Smooth muscle cell (in vitro differentiated cells): ENCODE measurements around the gene TWF2. TPM values are rescaled to one million over a fixed set of nuclear protein-coding genes. Genes with fewer than 3 reads are reported as not detected.

Source experiments
- DNase-seq: peaks from one replicate; lab custom pipeline; 2025; ENCODE audit not compliant: unreplicated experiment; lab: John Stamatoyannopoulos, UW
- H2AFZ ChIP-seq: fragments of 200-600 bp; sonication (generic); 2 replicates; pipeline ENCODE4 v1.6.0; 2016; ENCODE audit warnings: antibody characterized with exemption, low read depth, mild to moderate bottlenecking
- H3F3A ChIP-seq: fragments of 200-600 bp; sonication (generic); 2 replicates; pipeline ENCODE4 v1.6.0; 2017; ENCODE audit warnings: antibody characterized with exemption, low read depth
- H3K27ac ChIP-seq: fragments of 200-600 bp; sonication (generic); 2 replicates; pipeline ENCODE4 v1.5.1; 2016; ENCODE audit warnings: low read depth, mild to moderate bottlenecking
- H3K27me3 ChIP-seq: fragments of 200-600 bp; sonication (generic); 2 replicates; pipeline ENCODE4 v1.6.1; 2016; ENCODE audit warnings: low read depth, mild to moderate bottlenecking
- H3K36me3 ChIP-seq: fragments of 200-600 bp; sonication (generic); 2 replicates; pipeline ENCODE4 v1.5.1; 2016; ENCODE audit warnings: low read depth
- H3K4me1 ChIP-seq: fragments of 200-600 bp; sonication (generic); 2 replicates; pipeline ENCODE4 v1.5.1; 2016; ENCODE audit warnings: low read depth
- H3K4me2 ChIP-seq: fragments of 200-600 bp; sonication (generic); 2 replicates; pipeline ENCODE4 v1.6.0; 2016; ENCODE audit warnings: mild to moderate bottlenecking
- H3K4me3 ChIP-seq: fragments of 200-600 bp; sonication (generic); 2 replicates; pipeline ENCODE4 v1.5.1; 2016; ENCODE audit warnings: mild to moderate bottlenecking
- H3K79me2 ChIP-seq: fragments of 200-600 bp; sonication (generic); 2 replicates; pipeline ENCODE4 v1.6.0; 2016; ENCODE audit warnings: low read depth, mild to moderate bottlenecking
- H3K9ac ChIP-seq: fragments of 200-600 bp; sonication (generic); 2 replicates; pipeline ENCODE4 v1.6.0; 2016; ENCODE audit warnings: low read depth
- H3K9me3 ChIP-seq: fragments of 200-600 bp; sonication (generic); replicated peaks from 2 replicates; pipeline ENCODE4 v1.5.1; 2016; ENCODE audit warnings: low read depth
- H4K20me1 ChIP-seq: fragments of 200-600 bp; sonication (generic); 2 replicates; pipeline ENCODE4 v1.6.0; 2016; ENCODE audit warnings: low read depth
- CTCF ChIP-seq: fragments of 200-600 bp; sonication (generic); IDR thresholded peaks from 2 replicates; pipeline ENCODE4 v1.5.1; 2017; ENCODE audit warnings: borderline replicate concordance, mild to moderate bottlenecking, antibody characterized with exemption; ENCODE audit not compliant: insufficient read depth, poor library complexity, severe bottlenecking
- WGBS: methylation state at CpG from one replicate; pipeline ENCODE4 v1.1.7; 2016; ENCODE audit warnings: low lambda C conversion rate; 5-methylcytosine and 5-hydroxymethylcytosine counted together
- polyA plus RNA-seq: library from polyadenylated mRNA; unstranded; fragments of >200 nt; fragmentation: Nextera tagmentation; extraction: Ambion mirVana; gene quantifications from 2 replicates; pipeline ENCODE4 v1.2.1, GENCODE V29; 2016
- total RNA-seq: library from RNA; depleted of rRNA; stranded (reverse); fragments of >200 nt; gene quantifications from 2 replicates; pipeline ENCODE4 v1.2.3, GENCODE V29; 2014

The TWF2 gene
- total and polyA plus RNA-seq, 2 experiments from 2014 or later, result 80.9 to 96.8 TPM

- Histone ChIP-seq H4K20me1 (peaks cover 96% of the 10 kb centered on the region), H3F3A (peaks cover 4% of the 10 kb centered on the region), H3K4me1 (no peaks in the 10 kb centered on the region), H3K4me2 (no peak overlapping the region), H3K79me2 (peaks cover 98% of the 10 kb centered on the region), H3K9ac (no peak overlapping the region), H3K4me3 (no peak overlapping the region), H2AFZ (no peak overlapping the region), H3K27me3 (no peaks in the 10 kb centered on the region), H3K27ac (peak overlapping the region; percentile 9), H3K9me3 (no peaks in the 10 kb centered on the region), H3K36me3 (peaks cover 33% of the 10 kb centered on the region)
- 91% methylated on average over 9 of the region's 9 CpGs for WGBS
- TF ChIP-seq CTCF, result no peak
- no peak for DNase-seq
Measured at GRCh38 chr3:52270252-52270754, 31.3 kb upstream of the TWF2 start.

- TF ChIP-seq CTCF, result no peak
- Histone ChIP-seq H3F3A (peaks cover 4% of the 10 kb centered on the region), H3K79me2 (peaks cover 95% of the 10 kb centered on the region), H3K36me3 (peaks cover 33% of the 10 kb centered on the region), H3K4me1 (no peaks in the 10 kb centered on the region), H3K27me3 (no peaks in the 10 kb centered on the region), H2AFZ (no peak overlapping the region), H3K27ac (no peak overlapping the region), H3K4me3 (no peak overlapping the region), H4K20me1 (peaks cover 93% of the 10 kb centered on the region), H3K9ac (no peak overlapping the region), H3K4me2 (no peak overlapping the region), H3K9me3 (no peaks in the 10 kb centered on the region)
- DNase-seq, result no peak
- WGBS, result 96% methylated on average over 3 of the region's 3 CpGs
Measured at GRCh38 chr3:52269776-52270175, 30.8 kb upstream of the TWF2 start.

GRCh38 chr3:52268036-52268435 lies 29.1 kb upstream of the TWF2 start:
- Histone ChIP-seq H3K36me3 (peaks cover 40% of the 10 kb centered on the region), H3K79me2 (peaks cover 94% of the 10 kb centered on the region), H3K27ac (peak overlapping the region; percentile 46), H3K4me3 (no peak overlapping the region), H3K9me3 (no peaks in the 10 kb centered on the region), H4K20me1 (peaks cover 93% of the 10 kb centered on the region), H2AFZ (no peak overlapping the region), H3K4me2 (no peak overlapping the region), H3F3A (peaks cover 4% of the 10 kb centered on the region), H3K4me1 (no peaks in the 10 kb centered on the region), H3K27me3 (no peaks in the 10 kb centered on the region), H3K9ac (no peak overlapping the region)
- no peak for TF ChIP-seq CTCF
- no peak for DNase-seq
- 96% methylated on average over 7 of the region's 7 CpGs for WGBS

- no peak for TF ChIP-seq CTCF
- Histone ChIP-seq H3F3A (peaks cover 4% of the 10 kb centered on the region), H3K9me3 (no peaks in the 10 kb centered on the region), H3K9ac (no peak overlapping the region), H4K20me1 (peaks cover 91% of the 10 kb centered on the region), H3K4me2 (no peak overlapping the region), H3K27ac (no peak overlapping the region), H3K79me2 (peaks cover 90% of the 10 kb centered on the region), H2AFZ (no peak overlapping the region), H3K27me3 (no peaks in the 10 kb centered on the region), H3K36me3 (peaks cover 55% of the 10 kb centered on the region), H3K4me3 (no peak overlapping the region), H3K4me1 (no peaks in the 10 kb centered on the region)
- 87% methylated on average over 6 of the region's 6 CpGs for WGBS
- DNase-seq, result no peak
Measured at GRCh38 chr3:52265387-52265786, 26.4 kb upstream of the TWF2 start.
